GM12874 (cell line): Measurements from ENCODE around the gene METAP1.

Experiments used
- CTCF ChIP-seq: IDR thresholded peaks from 2 replicates; pipeline ENCODE4 v1.5.1; 2011; ENCODE audit warnings: low read depth, mild to moderate bottlenecking, control low read depth, low read length, moderate library complexity; ENCODE audit not compliant: insufficient read depth

METAP1 gene

GRCh38 chr4:98995183-98996055, at the start of gene METAP1:
METAP1 (plus strand) TSS chr4:98995721; CDS start chr4:98995754, 33 bp downstream.
- peak; percentile 80 for TF ChIP-seq CTCF

DNA sequence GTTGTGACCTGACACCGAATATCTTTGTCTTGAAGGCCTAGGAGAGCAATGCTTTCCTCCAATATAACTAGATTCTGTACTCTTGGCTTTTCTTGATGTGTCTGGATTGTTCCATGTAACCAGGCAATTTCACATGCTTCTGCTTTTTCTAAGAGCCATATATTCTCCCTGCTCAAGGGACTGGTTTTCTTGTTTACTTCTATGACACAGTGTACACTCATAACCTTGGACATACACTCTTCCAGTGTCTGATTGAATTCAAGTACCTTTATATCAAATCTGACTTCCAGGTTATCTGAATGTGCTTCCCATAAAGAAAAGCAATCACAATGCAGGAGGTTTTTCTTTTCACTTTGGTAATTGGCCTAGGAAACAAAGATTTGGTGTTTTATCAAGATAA, 49.2 kb upstream of the METAP1 start:
- no peak for TF ChIP-seq CTCF

GRCh38 chr4:98950925-98951324, 44.6 kb upstream of the METAP1 start:
- TF ChIP-seq CTCF, result no peak

DNA sequence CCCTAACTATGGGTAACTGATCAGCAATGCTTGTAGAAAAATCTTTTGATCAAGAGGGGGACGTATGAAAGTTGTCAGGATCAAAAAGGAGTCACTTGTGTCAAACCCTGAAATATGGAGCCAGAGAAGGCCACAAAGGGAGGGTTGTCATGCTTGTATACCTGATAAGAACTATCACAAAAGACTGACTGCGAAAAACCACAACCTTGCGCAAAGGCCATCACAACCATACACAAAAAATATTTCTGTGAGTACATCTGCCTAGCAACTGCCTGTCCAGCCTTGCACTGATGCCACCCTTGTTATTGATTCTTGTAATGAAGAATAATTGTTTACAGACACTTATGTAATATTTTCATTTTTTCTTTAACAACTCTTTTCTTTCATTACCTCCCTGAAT, 43.8 kb upstream of the METAP1 start:
- TF ChIP-seq CTCF, result no peak

GRCh38 chr4:98955229-98955628, 40.3 kb upstream of the METAP1 start:
- no peak for TF ChIP-seq CTCF

GRCh38 chr4:98958065-98958464, 37.5 kb upstream of the METAP1 start:
- TF ChIP-seq CTCF, result no peak

DNA sequence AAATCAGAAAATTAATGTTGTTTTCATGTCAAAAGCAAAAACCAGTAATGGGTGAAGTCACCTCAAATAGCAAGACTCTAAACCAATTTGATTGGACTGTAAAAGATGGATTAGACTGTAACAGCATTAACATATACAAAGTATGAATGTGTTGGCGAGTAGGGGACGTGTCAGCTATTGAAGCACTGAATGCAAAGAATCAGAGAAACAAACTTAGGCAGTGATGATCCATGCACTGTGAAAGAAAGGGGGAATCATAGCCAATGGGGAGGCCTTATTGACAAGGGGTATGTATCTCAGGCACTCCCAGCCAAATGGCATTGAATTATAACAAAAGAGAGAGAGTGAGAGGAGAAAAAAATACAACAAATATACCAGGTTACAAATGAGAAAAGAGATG, 36.1 kb upstream of the METAP1 start:
- no peak for TF ChIP-seq CTCF
